Activated CD8-positive, alpha-beta T cell treated with anti-CD3 and anti-CD28 coated beads for 36 hours (primary cell): ENCODE results near the gene CLSTN2. TPM values are rescaled to one million over a fixed set of nuclear protein-coding genes. Genes with fewer than 3 reads are reported as not detected.

Source experiments
- ATAC-seq: fragments of 200-7000 bp; cut with Tn5 transposase; one replicate; pipeline ENCODE4 v1.10.0; 2021; ENCODE audit warnings: mild to moderate bottlenecking, moderate library complexity
- CTCF ChIA-PET: fragments of 350-600 bp; sonication (Branson Sonifier 250); formaldehyde crosslinking; loops from one replicate; lab custom pipeline; 2021; ENCODE audit warnings: antibody characterized with exemption; lab: Charles Lee
- POLR2A ChIA-PET: fragments of 350-600 bp; sonication (Branson Sonifier 250); formaldehyde crosslinking; loops from one replicate; lab custom pipeline; 2021; ENCODE audit warnings: antibody characterized with exemption; lab: Charles Lee
- DNase-seq: peaks from one replicate; pipeline ENCODE4 v3.0.0-alpha.2; 2020
- H3K27ac Mint-ChIP-seq: one replicate; pipeline ENCODE4 v1.8.0; 2021; ENCODE audit warnings: mild to moderate bottlenecking, mixed read lengths
- H3K27me3 Mint-ChIP-seq: one replicate; pipeline ENCODE4 v1.8.0; 2021; ENCODE audit warnings: mixed read lengths
- H3K36me3 Mint-ChIP-seq: one replicate; pipeline ENCODE4 v1.8.0; 2021; ENCODE audit warnings: low read depth, mixed read lengths
- H3K4me1 Mint-ChIP-seq: one replicate; pipeline ENCODE4 v1.8.0; 2021; ENCODE audit warnings: low read depth, mixed read lengths
- H3K4me3 Mint-ChIP-seq: one replicate; pipeline ENCODE4 v1.8.0; 2021; ENCODE audit warnings: mild to moderate bottlenecking, moderate library complexity, mixed read lengths
- H3K9me3 Mint-ChIP-seq: one replicate; pipeline ENCODE4 v1.8.0; 2021; ENCODE audit warnings: mixed read lengths
- intact Hi-C: fragments of 100-400 bp; cut with micrococcal nuclease; formaldehyde crosslinking; loops from one replicate; pipeline ENCODE4 v1.10.0; 2022
- total RNA-seq, 2 experiments: library from RNA; stranded (reverse); gene quantifications; one replicate each; pipeline ENCODE4 v1.2.3, GENCODE V29; 2021
- TF ChIP-seq, protein P1 (sequence below): fragments of 200-600 bp; IDR thresholded peaks from one replicate; pipeline ENCODE4 v1.8.0; 2022; ENCODE audit warnings: antibody characterized with exemption, mild to moderate bottlenecking

The CLSTN2 gene
- total RNA-seq, 2 experiments from 2014 or later: not detected

GRCh38 chr3:140219291-140219690 lies 284.3 kb downstream of the CLSTN2 start:
- no peaks in the 10 kb centered on the region for H3K4me1 Mint-ChIP-seq
- no peak overlapping the region for H3K4me3 Mint-ChIP-seq
- ATAC-seq (no peak), DNase-seq (no peak)
- TF ChIP-seq, protein P1, sequence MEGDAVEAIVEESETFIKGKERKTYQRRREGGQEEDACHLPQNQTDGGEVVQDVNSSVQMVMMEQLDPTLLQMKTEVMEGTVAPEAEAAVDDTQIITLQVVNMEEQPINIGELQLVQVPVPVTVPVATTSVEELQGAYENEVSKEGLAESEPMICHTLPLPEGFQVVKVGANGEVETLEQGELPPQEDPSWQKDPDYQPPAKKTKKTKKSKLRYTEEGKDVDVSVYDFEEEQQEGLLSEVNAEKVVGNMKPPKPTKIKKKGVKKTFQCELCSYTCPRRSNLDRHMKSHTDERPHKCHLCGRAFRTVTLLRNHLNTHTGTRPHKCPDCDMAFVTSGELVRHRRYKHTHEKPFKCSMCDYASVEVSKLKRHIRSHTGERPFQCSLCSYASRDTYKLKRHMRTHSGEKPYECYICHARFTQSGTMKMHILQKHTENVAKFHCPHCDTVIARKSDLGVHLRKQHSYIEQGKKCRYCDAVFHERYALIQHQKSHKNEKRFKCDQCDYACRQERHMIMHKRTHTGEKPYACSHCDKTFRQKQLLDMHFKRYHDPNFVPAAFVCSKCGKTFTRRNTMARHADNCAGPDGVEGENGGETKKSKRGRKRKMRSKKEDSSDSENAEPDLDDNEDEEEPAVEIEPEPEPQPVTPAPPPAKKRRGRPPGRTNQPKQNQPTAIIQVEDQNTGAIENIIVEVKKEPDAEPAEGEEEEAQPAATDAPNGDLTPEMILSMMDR: no peak
- H3K27me3 Mint-ChIP-seq: peaks cover 12% of the 10 kb centered on the region
- intact Hi-C loops: no loop called here
- no peaks in the 10 kb centered on the region for H3K36me3 Mint-ChIP-seq
- H3K9me3 Mint-ChIP-seq: no peaks in the 10 kb centered on the region
- POLR2A ChIA-PET: interaction anchor here (0.7 kb wide), 1 partner anchor 8 kb away, joined by 3 read pairs; no protein-coding TSS in a partner anchor
- CTCF ChIA-PET: no interaction called here
- no peak overlapping the region for H3K27ac Mint-ChIP-seq

DNA sequence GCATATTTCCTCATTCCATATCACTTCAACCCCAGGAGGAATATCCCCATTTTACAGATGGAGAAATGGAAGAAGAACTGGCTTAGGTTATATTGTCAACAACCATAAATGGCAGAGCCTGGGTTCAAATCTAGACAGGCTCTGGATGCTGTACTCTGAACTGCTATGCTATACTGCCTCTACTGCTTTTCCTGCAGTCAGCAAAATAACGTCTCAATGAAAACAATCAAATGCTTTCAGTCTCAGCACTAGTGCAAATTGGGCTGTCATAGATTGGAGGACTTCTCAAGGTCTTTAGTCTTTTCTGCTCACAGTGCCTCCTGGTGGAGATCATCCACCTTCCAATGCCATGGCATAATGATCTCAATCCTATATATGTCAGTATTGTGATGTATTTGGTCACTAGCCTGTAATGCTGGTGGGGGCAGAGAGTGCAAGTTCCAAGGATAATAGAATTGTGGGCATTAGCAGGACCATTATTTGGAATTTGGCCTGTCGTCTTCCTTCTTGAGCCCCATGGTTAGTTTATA lies 285.0 kb downstream of the CLSTN2 start:
- TF ChIP-seq, protein P1: no peak
- Mint-ChIP-seq H3K4me1 (no peaks in the 10 kb centered on the region), H3K4me3 (no peak overlapping the region), H3K36me3 (no peaks in the 10 kb centered on the region), H3K27me3 (peaks cover 12% of the 10 kb centered on the region), H3K9me3 (no peaks in the 10 kb centered on the region), H3K27ac (no peak overlapping the region)
- DNase-seq (peak; percentile 8), ATAC-seq (no peak)
- ChIA-PET POLR2A (no interaction called here), CTCF (no interaction called here)
- intact Hi-C loops: no loop called here

- H3K27ac Mint-ChIP-seq: no peak overlapping the region
- no peak for DNase-seq
- H3K9me3 Mint-ChIP-seq: peaks cover 1% of the 10 kb centered on the region
- ChIA-PET CTCF (no interaction called here), POLR2A (no interaction called here)
- ATAC-seq: no peak
- intact Hi-C loops: no loop called here
- no peaks in the 10 kb centered on the region for H3K36me3 Mint-ChIP-seq
- peaks cover 12% of the 10 kb centered on the region for H3K27me3 Mint-ChIP-seq
- no peaks in the 10 kb centered on the region for H3K4me1 Mint-ChIP-seq
- TF ChIP-seq, protein P1: no peak
- H3K4me3 Mint-ChIP-seq: no peak overlapping the region
These were observed 288.2 kb downstream of the CLSTN2 start for GRCh38 chr3:140223197-140223596.

DNA sequence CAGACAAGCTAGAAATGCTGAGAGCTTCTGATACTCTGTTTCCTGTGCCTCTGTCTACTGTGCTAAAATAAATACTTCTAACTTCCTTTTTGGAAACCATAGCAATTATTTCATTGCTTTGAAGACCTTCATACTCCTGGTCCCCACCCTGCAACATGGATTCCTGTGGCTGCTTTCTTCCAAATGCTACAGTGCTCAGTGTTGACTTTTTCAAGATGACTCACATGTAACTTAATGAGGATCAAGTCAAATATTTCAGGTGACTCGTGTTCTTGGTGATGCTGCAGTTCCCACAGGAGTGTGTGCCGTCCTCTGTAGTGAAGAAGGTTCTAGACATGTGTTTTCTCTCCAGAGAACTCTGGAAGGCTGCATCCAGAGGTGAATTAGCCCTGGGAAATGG lies 288.6 kb downstream of the CLSTN2 start:
- Mint-ChIP-seq H3K4me1 (no peaks in the 10 kb centered on the region), H3K9me3 (peaks cover 2% of the 10 kb centered on the region), H3K27me3 (peaks cover 12% of the 10 kb centered on the region), H3K4me3 (no peak overlapping the region), H3K36me3 (no peaks in the 10 kb centered on the region), H3K27ac (no peak overlapping the region)
- ATAC-seq (no peak), DNase-seq (no peak)
- ChIA-PET CTCF (no interaction called here), POLR2A (no interaction called here)
- intact Hi-C loops: no loop called here
- TF ChIP-seq, protein P1: no peak

- CTCF ChIA-PET: no interaction called here
- Mint-ChIP-seq H3K36me3 (no peaks in the 10 kb centered on the region), H3K4me1 (no peaks in the 10 kb centered on the region), H3K4me3 (no peak overlapping the region), H3K9me3 (peaks cover 2% of the 10 kb centered on the region), H3K27me3 (peaks cover 10% of the 10 kb centered on the region), H3K27ac (no peak overlapping the region)
- POLR2A ChIA-PET: interaction anchor here (0.6 kb wide), 1 partner anchor 345 kb away, joined by 3 read pairs; no protein-coding TSS in a partner anchor
- ATAC-seq (no peak), DNase-seq (no peak)
- TF ChIP-seq, protein P1: no peak
- intact Hi-C loops: no loop called here
These were observed 289.3 kb downstream of the CLSTN2 start for GRCh38 chr3:140224307-140224706.
